IPS-18c (cell line): ENCODE results near the gene MYO5A.
"Not testable (repeated sequence)": the region's sequence is repeated elsewhere in the genome, so short reads cannot be mapped to it uniquely, and the experiment has no call there.

Experiments used
- H3K4me3 ChIP-seq: 2 replicates; pipeline ENCODE4 v1.7.0; 2013; ENCODE audit warnings: low read depth, mild to moderate bottlenecking, low read length, moderate library complexity; ENCODE audit not compliant: insufficient read depth
- H3K9me3 ChIP-seq: one replicate; pipeline ENCODE4 v1.6.1; 2013; ENCODE audit warnings: mild to moderate bottlenecking, low read length, moderate library complexity; ENCODE audit not compliant: control insufficient read depth, insufficient read depth

Gene MYO5A

GRCh38 chr15:52419494-52419893, 109.2 kb downstream of the MYO5A start:
- no peak overlapping the region for H3K4me3 ChIP-seq
- no peaks in the 10 kb centered on the region for H3K9me3 ChIP-seq

DNA sequence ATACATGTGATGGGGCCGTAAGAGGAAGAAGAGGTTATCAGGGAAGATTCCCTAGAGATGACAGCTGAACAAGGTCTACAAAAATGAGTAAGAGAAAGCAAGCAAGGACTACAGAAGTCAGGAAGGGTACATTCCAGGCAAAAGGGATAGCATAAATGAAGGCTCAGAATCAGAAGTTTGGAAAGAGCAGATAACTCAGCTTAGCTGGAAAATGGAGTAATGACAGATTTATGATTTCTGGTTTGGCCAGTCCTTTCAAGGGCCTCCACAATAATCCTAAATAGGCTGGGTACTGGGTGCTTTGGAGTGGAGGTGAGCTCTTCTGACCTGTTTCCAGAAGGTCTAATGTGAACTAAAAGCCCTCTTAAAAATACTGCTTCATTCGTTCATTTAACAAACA, 110.7 kb downstream of the MYO5A start:
- Histone ChIP-seq H3K9me3 (no peaks in the 10 kb centered on the region), H3K4me3 (no peak overlapping the region)

- Histone ChIP-seq H3K4me3 (no peak overlapping the region), H3K9me3 (no peaks in the 10 kb centered on the region)
These were observed 111.2 kb downstream of the MYO5A start for GRCh38 chr15:52417521-52417920.

DNA sequence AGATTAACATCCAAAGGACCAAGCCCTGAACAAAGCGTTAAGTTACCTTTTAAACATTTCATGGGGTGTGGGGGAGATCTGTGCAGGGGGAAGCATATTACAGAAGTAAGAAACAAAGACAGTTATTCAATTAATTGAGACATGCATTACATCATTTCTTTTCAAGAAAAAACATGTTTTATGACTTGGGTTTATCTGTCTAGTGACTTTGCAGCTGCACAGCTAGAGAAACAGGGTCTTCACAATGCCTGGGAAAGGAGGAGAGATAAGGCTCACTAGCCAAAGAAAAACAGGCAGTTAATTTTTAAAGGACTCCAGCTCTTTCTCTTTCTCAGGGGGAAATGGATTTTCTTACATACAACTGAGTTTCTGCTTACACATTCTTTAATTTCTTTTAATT, 112.1 kb downstream of the MYO5A start:
- H3K4me3 ChIP-seq, H3K9me3 ChIP-seq: not testable (repeated sequence)

DNA sequence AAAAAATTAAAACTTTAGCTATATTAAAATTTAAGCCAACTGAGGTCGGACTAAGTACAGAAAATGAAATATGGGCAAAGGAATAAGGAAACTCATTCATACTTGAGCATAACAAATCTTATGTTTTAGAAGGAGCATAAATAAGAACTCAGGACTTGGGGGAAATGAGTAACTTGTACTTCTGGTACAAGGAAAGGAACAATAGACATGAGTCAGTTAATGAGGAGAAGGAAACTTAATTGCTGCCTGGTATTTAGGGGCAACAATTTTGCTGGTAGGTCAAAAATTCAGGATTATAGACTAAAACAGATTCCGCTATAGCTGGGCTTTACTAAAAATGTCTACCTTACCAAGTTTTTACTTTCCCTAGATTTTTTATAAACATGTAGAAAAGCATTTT, 113.1 kb downstream of the MYO5A start:
- Histone ChIP-seq H3K4me3 (no peak overlapping the region), H3K9me3 (no peaks in the 10 kb centered on the region)

DNA sequence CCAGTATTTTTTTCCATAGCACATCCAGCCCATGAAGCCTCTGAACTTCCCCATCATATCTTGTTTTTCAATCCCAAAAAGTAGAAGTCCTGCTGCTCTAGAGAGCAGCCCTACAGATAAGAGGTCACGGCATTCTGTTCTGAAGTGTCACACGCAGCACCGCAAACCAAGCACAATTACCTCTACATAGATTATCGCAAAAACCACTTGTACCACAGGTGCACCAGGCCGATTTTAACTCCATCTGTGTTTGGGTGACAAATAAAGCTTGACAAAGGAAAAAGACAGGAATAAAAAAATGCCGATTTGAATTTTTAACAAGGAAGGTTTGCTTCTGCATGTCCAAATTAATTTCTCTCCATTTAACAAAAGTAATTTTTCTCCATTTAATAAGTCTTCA, 113.7 kb downstream of the MYO5A start:
- Histone ChIP-seq H3K9me3 (no peaks in the 10 kb centered on the region), H3K4me3 (no peak overlapping the region)

DNA sequence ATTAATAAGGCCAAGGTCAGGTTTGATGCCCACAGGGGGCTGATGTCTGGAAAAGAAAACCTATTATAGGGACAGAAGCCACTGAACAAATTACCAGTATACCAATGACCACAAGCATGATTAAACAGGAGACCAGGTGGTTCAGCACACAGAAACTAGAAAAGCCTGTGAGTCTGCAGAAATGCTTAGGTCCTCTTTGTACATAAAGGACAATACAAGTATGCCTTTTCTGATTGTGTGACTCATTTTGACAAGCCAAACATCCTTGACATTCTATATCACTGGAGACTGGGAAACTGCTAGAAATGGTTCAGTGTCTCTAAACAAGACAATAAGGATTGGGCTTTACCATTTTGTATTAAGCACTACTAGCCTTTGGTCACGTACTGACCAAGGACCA, 119.9 kb downstream of the MYO5A start:
- H3K9me3 ChIP-seq, result no peaks in the 10 kb centered on the region
- H3K4me3 ChIP-seq, result no peak overlapping the region

- no peak overlapping the region for H3K4me3 ChIP-seq
- no peaks in the 10 kb centered on the region for H3K9me3 ChIP-seq
These were observed 121.3 kb downstream of the MYO5A start for GRCh38 chr15:52407374-52407773.

GRCh38 chr15:52406601-52407000, 122.1 kb downstream of the MYO5A start:
- no peaks in the 10 kb centered on the region for H3K9me3 ChIP-seq
- H3K4me3 ChIP-seq, result no peak overlapping the region

DNA sequence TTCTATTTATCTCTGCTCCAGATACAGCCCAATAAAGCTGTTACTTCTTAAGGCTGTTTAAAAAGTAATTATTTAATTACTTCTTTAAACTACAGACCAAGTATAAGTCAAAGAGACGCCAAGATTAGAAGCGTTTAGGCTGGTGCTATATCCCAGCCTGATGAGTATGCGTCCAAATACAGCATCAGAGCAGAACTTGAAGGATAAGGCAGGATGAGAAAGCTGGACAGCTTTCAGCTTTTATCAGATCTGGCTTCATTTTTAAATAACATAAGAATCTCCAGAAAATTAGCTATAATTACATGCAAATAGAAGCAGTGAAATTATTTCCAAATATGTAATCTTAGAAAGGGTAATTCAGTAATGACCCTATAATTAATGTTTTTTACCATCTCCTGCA, 122.8 kb downstream of the MYO5A start:
- no peaks in the 10 kb centered on the region for H3K9me3 ChIP-seq

DNA sequence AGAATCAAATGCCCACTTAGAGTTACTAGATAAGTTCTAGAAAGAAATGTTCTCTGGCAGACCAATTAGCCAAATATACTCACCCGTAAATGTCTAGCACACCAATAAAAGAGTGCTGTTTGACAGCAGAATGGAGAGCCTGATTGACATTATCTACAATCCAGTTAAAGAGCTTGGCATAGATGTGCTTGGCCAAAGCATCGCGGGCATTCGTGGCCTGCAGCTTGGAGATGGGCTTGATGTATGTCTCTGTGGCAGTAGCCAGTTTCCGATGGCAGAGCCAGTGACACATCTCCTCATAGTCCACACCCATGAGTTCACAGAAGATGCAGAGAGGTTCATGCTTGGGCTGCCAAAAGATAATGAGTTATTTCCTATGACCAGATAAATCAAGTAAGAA, 131.6 kb downstream of the MYO5A start:
- no peak overlapping the region for H3K4me3 ChIP-seq

More for the DNA sequence above, 122.8 kb downstream of the MYO5A start:
- no peak overlapping the region for H3K4me3 ChIP-seq

GRCh38 chr15:52394118-52394517, 134.6 kb downstream of the MYO5A start:
- Histone ChIP-seq H3K4me3 (no peak overlapping the region), H3K9me3 (no peaks in the 10 kb centered on the region)

More for the DNA sequence above, 131.6 kb downstream of the MYO5A start:
- H3K9me3 ChIP-seq, result no peaks in the 10 kb centered on the region

- Histone ChIP-seq H3K4me3 (no peak overlapping the region), H3K9me3 (no peaks in the 10 kb centered on the region)
These were observed 136.5 kb downstream of the MYO5A start for GRCh38 chr15:52392008-52392687.

DNA sequence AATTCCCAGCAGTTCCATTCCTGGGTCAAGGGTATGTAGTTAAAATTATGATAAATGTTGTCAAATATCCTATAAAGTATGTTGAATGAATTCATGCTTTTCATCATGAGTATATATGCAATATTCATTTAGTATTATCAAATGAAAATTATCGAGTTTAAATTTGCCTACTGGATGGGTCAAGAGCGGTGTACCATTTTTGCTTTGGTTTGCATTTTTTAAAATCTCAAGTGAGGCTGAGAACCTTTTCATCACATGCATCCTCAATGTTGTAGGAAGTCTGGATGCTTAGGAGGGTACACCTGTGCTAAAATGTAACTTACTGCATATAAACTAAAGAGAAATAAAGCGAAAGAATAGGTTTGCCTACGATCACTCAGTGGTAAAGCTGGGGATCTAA, 137.6 kb downstream of the MYO5A start:
- Histone ChIP-seq H3K4me3 (no peak overlapping the region), H3K9me3 (no peaks in the 10 kb centered on the region)

GRCh38 chr15:52385670-52386069, 143.0 kb downstream of the MYO5A start:
- no peak overlapping the region for H3K4me3 ChIP-seq
- H3K9me3 ChIP-seq, result no peaks in the 10 kb centered on the region

DNA sequence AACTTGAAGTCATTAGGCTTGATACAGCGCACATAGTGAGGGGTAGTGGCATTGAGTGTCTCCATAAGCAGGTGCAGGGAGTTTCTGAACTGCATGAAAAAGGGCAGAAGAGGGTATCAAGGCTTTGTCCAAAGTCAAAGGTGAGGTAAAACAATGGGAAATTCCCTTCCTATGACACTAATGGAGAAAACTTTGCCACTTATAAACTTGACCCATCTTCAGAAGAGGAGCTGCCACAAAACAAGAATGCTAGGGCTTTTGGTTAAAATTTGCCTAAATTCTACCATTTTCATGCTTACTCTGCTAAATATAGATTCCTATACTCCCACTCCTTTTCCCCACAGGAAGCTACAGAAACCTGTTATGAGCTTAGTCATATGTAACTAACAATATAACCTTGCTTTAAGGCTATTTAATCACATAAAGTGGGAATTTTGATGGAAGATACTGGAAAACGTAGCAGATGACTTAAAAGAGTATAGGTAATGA, 145.5 kb downstream of the MYO5A start:
- no peak overlapping the region for H3K4me3 ChIP-seq

DNA sequence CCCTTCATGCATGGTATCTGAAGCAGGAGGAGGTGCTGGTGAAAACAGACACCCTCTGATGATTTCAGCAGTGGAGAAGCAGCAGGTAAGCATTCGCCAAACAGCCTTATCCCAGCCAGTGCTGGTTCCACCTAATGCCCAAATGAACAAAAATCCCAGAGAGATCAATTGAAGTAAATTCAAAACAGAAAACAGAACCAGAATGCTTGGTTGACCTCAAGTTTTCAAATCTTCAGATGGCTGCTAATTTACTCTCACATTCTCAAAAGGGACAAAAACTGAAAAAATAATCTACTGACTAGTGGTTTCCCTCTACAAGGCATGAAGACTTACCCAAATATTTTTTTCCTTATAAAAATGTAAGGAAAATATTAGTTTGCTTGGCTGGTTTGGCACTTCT, 146.0 kb downstream of the MYO5A start:
- H3K4me3 ChIP-seq, result no peak overlapping the region
- no peaks in the 10 kb centered on the region for H3K9me3 ChIP-seq

More for the DNA sequence above, 145.5 kb downstream of the MYO5A start:
- no peaks in the 10 kb centered on the region for H3K9me3 ChIP-seq

- Histone ChIP-seq H3K9me3 (no peaks in the 10 kb centered on the region), H3K4me3 (no peak overlapping the region)
These were observed 149.1 kb downstream of the MYO5A start for GRCh38 chr15:52379395-52380106.
